CD4-positive, alpha-beta T cell treated with Interferon gamma for 1 hour (primary cell): ENCODE measurements around the gene SH2D4B.

Experiments
- DNase-seq: peaks from one replicate; pipeline ENCODE4 v3.0.0-alpha.2; 2020

SH2D4B gene

DNA sequence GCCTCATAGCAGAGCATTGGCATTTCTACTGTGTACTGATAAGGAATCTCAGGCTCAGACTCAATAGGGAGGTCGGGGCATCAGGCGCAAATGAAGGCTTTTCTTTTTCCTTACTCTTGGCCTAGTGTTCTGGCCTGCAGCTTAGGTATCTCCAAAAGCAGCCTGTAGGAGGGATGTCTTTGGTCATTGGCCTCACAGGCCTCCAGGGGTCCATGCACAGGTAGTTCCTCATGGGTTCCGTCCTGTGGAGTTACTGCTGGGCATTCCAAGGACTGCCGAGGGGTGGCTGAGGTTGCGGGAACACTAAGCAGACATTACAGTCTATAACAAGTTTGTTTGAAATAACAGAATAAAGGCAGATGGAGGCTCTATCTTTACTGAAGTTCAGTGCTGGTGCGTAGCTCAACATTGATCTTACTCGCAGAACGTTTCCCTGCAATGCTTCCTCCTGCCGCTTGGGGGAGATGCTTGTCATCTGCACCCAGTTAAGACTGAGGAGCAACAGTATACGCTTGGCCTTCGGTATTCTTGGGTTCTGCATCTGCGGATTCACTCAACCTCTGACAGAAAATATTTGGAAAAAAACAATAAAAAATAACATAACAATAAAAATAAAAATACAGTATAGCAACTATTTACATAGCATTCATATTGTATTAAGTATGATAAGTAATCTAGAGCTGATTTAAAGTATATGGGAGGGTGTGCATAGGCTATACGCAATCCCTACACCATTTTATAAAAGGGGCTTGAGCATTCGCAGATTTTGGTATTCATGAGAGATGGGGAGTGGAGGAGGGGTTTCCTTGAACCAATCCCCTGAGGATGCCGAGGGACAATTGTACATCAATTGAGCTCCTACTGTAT is 58.9 kb downstream of the SH2D4B start:
- DNase-seq, result peak; percentile 34

- no peak for DNase-seq
Measured at GRCh38 chr10:80598084-80598798, 60.5 kb downstream of the SH2D4B start.

DNA sequence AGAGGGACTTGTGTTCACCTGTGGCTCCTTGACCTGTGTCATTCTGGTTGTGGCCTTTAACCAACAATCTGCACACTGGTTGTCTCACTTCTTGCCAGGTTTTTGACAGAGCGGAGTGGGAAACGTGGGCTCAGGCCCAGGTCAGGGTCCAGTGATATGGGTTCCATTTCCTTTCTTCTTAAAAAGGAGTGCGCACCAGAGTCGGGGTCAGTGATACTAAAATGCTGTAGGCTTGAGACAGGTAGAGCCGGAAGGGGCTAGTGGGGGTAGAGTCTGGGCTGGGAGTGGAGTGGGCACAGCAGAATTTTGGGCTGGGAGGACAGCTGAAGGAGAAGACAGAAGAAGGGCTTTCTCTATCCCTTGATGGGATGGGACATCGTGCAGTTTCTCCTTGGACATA is 61.2 kb downstream of the SH2D4B start:
- no peak for DNase-seq

DNA sequence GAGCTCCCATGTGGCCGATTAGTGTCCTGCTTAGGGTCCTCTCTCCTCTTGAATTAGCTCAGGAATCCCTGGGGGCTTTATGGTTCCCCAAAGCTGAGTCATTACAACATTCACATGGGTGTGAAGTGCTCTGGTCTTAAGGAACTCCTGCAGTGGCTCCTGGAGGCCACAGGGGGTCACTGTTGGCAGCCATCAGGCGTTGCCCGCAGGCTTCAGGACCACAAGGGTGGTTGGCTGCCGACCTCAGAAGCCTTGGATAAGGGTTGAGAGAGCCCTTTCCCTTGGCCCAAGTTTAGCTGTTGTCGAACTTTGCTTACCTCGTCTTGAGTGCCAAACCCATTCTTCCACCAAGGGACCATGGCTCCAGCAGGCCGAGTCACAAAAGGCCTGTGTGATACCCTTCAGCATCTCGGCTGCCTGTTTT is 61.7 kb downstream of the SH2D4B start:
- peak; percentile 44 for DNase-seq

- DNase-seq, result no peak
Measured at GRCh38 chr10:80600256-80600655, 62.6 kb downstream of the SH2D4B start.

DNA sequence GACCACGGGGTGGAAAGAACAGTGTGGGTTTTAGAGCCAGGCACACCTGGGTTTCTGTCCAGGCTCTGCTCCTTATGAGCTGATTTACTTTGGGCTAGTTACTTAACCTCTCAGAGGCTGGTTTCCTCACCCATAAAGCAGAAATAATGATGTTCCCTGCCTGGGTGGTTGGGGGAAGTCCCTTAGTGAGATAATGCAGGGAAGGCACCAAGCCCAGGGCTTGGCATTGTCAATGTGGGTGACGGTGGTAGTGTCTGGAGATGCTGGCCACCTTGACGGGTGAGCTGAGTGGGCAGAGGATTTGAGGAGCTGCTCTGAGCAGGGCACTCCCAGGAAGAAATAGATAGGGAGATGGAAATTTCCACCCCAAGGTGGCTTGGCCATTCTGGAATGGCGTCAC is 65.2 kb downstream of the SH2D4B start:
- DNase-seq, result no peak

DNA sequence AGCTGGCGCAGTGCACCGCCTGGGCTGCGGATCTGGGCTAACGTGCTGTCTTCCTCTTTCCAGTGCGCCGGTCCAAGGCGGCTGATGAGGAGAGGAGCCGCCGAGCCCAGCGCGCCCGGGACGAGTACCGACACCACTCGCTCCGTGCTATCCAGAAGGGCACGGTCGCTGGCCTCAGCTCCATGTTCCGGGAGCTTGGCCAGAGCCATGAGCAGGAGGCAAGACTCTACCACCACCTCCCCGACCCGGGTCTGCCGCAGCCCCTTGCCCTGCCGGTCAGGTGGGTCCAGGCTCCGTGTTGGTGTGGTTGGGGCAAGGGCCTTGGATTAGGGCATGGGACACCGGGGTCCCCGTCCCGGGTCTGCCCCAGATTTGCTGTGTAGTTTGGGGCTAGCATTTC is 65.8 kb downstream of the SH2D4B start:
- DNase-seq, result no peak

GRCh38 chr10:80608706-80609105 is 71.0 kb downstream of the SH2D4B start:
- DNase-seq, result no peak

GRCh38 chr10:80609331-80609730 is 71.6 kb downstream of the SH2D4B start:
- no peak for DNase-seq

GRCh38 chr10:80611481-80612185 is 73.9 kb downstream of the SH2D4B start:
- no peak for DNase-seq

DNA sequence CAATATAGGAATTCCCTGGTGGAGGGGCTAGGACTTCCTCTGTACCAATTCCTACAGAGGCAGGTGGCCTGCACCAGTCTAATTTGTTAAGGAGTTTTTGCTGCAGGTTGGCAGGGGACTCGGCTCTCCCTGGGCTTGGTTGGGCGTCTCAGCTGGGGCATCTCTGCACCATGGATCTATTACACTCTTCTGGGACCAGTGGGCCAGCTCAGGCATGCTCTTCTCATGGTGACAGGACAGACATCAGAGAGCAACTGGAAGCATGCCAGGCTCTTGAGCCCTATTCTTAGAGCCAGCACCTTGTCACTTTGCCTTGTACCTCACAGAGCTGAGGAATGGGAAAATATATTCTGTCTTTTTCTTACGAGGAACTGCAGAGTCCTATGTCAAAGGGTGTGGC is 74.6 kb downstream of the SH2D4B start:
- DNase-seq, result no peak

GRCh38 chr10:80613466-80614170 is 75.9 kb downstream of the SH2D4B start:
- DNase-seq, result no peak

- DNase-seq, result no peak
Measured at GRCh38 chr10:80614576-80615416, 77.1 kb downstream of the SH2D4B start.

- DNase-seq, result no peak
Measured at GRCh38 chr10:80617807-80618206, 80.1 kb downstream of the SH2D4B start.

DNA sequence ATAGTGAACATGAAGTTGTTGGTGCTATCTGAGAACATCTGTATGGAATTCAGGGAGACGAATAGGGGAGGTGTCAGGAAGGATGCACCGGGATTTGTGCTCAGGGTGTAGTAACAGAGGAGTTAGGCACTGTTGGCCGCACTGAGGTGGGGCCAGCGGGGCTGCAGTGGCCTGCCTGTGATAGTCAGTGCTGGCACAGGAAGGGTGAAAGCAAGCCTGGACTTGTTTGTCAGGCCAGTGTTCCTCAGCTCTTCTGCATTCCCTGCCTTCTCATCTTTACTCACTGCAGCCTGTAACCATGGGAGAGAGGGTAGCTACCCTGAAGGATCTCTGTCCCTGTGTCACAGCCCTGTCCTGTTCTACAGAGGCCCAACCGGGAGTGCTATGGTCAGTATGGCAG is 81.3 kb downstream of the SH2D4B start:
- no peak for DNase-seq

- no peak for DNase-seq
Measured at GRCh38 chr10:80622153-80622552, 84.5 kb downstream of the SH2D4B start.

- DNase-seq, result no peak
Measured at GRCh38 chr10:80630324-80630723, 92.6 kb downstream of the SH2D4B start.

- DNase-seq, result no peak
Measured at GRCh38 chr10:80632742-80633141, 95.0 kb downstream of the SH2D4B start.

DNA sequence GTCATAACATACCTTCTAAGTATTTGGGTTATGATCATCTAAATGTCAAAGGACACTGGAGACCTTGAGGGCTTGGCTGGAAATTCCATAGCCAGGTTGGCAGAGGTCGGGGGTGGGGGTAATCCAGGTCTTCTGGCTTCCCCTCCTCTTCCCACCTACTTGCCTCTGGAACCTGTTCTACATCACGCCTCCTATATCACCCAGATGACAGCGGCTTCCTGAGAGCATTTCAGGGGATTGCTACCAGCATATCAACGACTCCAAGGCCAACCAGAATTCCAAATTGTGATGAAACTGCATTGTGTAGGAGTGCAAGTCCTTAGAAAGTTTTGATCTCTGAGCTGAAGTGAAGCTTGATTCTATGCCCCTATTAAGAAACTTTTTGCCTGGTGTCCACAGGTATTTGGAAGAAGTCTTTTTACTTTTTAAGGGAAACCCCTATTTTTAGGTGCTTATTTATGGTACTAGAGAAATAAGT is 95.7 kb downstream of the SH2D4B start:
- DNase-seq, result no peak

DNA sequence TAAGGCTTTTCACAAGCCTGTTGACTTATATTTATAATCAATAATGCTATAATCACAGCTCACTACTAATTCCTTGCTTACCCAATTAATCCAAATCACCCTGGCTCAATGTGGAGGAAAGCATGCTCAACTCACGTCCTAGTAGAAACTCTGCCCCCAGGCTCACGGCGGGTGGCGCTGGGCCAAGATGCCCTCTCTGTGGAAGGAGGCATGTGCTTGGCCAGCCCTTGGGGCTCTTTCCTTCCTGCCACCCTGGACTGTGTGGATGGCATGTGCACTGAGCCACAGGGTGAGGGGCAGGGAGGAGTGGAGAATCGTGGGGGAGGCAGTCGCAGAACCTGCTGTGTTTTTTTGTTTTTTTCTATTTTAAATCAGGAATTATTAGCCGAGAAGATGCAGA is 96.2 kb downstream of the SH2D4B start:
- no peak for DNase-seq

GRCh38 chr10:80642661-80643060 is 105.0 kb downstream of the SH2D4B start:
- DNase-seq, result no peak

DNA sequence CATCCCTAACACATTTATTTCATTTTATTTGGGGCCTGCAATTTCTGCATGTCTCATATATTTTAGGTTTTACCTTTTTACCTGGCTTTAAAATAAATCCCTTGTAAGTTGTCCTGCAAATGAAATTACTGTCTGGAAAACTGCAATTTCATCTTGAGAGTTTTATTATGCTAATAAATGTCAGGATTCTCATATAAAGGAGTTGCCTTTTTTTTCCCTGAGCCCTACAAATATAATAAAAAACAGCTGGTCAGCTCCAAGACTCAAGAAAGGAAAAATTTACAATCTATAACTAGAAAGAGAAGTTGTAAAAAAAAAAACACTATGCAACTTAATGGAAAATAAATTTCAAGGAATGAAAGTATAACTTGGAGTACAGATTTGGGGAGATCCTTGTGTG is 108.7 kb downstream of the SH2D4B start:
- no peak for DNase-seq
